ENCODE results near the gene KIAA0232. TPM values are rescaled to one million over a fixed set of nuclear protein-coding genes. Genes with fewer than 3 reads are reported as not detected.
"Not testable (repeated sequence)": the region's sequence is repeated elsewhere in the genome, so short reads cannot be mapped to it uniquely, and the experiment has no call there.

Gene KIAA0232
- total RNA-seq, 1 donor, result 10.8 TPM

DNA sequence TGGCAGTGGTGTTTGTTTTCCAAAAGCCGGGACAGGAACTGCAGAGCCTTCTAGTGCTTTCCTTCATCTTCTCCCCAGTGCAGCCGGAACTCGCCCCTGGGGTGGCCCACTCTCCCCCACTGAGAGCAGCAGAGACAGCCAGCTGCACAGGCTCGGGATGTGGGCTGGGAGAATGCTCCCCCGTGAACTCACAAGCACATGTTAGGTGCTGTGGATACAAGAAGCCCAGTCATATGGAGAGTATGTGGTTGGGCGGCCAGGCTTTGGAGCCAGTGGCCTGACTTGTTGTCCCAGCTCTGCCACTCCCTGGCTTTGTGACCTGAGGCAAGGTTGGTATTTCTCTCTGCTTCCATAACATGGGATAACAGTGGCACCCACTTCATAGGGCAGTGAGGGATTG is 9.4 kb upstream of the KIAA0232 start:
- no peak for DNase-seq (ENCODE audit: low read depth in 2 of 3, low spot score in 2 of 3)

DNA sequence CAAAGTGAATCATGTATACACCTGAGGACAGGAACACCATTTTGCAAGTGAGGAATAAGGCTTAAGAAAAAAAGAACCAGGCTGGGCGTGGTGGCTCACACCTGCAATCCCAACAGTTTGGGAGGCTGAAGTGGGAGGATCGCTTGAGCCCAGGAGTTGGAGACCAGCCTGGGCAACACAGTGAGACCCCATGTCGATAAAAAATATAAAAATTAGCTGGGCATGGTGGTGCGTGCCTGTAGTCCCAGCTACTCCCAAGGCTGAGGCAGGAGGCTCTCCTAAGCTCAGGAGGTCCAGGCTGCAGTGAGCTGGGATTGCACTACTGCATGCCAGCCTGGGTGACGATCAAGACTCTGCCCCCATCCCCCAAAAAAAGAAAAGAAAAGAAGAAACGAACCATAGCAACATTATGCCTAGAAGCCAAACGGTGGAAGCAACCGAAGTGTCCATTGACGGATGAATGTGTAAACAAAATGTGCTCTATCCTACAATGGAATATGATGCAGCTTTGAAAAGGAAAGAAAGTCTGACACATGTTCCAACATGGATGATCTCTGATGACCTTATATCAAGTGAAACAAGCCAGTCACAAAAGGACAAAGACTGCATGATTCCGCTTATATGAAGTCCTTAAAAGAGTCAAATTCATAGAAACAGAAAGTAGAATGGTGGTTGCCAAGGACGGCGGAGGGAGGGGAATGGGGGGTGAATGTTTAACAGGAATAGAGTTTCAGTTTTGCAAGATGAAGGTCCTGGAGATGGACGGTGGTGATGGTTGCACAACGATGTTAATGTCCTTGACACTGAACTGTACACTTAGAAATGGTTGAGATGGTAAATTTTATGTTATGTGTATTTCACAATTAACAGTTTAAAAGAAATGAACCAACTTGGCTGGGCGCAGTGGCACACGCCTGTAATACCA is 8.6 kb upstream of the KIAA0232 start:
- no peak for DNase-seq (ENCODE audit: low read depth in 2 of 3, low spot score in 2 of 3)

DNA sequence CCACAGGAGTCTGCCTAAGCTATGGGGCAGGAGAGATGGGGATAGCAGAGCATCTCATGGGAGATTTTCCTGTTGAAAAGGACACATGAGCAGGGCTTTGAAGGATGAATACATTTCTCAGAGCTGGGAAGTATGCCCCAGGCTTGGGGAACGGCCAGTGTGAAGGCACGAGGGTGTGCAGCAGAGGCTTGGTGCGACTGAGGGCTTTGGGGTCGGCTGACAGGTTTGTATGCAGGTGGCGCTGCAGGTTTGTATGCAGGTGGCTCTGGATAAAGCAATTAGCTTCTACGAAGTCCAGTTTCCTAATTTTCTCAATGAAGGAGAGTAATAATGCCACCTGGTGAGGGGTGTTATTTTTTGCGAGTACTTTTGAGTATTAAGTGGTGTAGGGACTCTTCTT is 6.8 kb upstream of the KIAA0232 start:
- DNase-seq (ENCODE audit: low read depth in 2 of 3, low spot score in 2 of 3), result no peak

DNA sequence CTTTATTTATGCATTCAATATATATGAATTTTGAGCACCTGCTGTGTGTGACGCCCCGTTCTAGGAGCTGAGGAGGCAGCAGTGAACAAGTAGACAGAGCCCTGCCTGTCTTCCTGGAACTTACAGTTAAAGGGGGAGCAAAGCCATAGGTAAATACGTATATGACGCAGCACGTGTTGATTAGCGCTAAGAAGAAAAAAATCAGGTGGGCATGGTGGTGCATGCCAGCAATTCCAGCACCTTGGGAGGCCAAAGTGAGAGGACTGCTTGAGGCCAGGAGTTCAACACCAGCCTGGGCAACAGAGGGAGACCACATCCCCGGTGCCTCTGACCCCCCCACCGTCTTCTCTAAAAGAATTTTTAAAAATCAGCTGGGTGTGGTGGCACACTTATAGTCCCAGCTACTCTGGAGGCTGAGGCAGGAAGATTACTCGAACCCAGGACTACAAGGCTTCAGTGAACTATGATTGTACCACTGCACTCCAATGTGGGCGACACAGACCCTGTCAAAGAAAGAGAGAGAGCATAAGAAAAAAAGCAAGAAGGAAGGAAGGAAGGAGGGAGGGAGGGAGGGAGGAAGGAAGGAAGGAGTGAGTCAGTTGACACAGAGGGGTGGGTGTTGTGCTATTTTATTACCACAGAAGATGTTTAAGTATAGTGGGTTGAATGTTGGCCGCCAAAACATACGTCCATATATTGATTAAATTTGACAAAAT is 5.4 kb upstream of the KIAA0232 start:
- DNase-seq (ENCODE audit: low read depth in 2 of 3, low spot score in 2 of 3), result no peak

DNA sequence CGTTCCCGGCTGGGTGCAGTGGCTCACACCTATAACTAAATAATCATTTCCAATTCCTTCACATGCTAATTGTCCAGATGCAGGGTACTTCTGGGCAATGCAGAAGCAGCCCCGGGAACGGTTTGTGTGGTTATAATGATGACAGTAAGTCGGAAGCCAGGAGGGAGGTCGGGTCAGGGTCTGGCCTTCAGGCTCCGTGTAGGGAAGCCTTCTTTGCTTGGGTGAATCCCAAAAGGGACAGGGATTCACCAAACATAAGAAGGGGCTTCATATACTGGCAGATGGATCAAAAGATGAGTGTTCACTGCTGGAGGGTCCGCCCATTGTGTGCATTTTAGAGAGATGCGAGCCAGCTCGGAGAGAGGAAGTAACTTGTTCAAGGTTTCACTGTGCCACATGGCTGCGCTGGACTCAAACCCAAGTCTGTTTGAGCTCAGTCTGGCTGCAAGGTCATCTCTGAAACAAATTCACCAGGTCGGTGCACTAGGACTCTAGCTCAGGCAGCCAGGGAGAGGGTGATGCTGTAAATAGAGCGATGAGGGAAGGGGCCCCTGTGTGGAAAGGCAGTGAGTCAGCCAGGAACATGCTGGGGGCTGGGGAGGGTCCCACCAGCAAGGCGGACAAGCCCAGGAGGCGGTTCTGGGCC is 4.8 kb upstream of the KIAA0232 start:
- peak in 1 of 3 donors; percentile 44 for DNase-seq (ENCODE audit: low read depth in 2 of 3, low spot score in 2 of 3)

DNA sequence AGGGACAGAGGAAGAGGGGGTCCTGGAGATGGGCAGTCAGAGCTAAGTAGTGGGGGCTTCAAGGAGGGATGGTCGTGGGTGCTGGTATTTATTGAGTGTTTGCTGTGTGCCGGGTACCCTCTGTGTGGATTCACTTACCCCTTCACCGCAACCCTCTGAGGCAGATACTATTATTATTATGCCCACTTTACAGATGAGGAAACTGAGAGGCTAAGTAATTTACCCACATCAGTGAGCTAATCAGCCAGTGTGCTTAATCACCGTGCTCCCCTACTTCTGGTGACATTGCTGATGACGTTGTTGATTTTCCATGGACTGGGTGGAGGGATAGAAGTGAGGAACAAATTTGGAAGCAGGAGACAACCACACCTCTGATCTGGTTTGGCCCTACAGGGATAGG is 4.1 kb upstream of the KIAA0232 start:
- DNase-seq (ENCODE audit: low read depth in 2 of 3, low spot score in 2 of 3), result no peak

DNA sequence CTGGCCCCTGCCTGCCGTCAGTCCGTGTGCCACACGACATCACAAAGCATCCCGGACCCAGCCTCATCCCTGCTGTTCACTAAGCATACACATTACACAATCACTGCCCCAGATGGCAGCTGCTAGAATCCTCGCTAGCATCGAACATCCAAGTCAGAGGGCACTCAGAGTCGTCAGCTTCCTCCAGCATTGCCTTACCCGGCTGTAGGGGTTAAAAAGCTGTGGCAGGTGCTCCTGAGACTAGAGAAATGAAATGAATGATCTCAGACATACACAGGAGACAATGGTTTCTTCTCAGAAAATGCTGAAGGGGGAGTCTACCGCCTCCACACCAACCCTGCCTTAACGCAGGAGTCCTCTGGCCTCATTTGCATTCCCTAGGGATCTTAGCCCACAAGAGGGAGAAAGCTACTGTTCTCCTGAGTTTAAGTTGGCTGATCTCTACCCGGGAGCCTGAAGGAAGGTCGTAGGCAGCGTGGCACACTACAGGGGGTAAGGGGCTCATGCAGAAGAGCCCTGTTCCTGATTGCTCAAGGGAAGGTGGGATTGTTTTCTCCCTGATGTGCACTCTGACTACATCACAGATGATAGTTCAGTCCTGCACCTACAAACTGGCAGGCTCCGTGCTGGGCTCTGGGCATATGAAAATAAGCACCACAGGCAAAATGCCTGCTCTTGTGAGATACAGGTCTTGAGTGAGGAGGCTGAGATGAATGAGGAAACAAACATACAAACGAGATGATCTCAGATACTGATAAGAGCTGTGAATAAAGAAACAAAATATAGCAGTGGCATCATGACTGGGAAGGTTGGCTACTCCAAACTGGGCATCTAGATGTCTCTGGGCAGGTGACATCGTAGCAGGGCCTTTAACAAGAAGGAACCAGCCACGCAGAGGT is 2.6 kb upstream of the KIAA0232 start:
- no peak for DNase-seq (ENCODE audit: low read depth in 2 of 3, low spot score in 2 of 3)

DNA sequence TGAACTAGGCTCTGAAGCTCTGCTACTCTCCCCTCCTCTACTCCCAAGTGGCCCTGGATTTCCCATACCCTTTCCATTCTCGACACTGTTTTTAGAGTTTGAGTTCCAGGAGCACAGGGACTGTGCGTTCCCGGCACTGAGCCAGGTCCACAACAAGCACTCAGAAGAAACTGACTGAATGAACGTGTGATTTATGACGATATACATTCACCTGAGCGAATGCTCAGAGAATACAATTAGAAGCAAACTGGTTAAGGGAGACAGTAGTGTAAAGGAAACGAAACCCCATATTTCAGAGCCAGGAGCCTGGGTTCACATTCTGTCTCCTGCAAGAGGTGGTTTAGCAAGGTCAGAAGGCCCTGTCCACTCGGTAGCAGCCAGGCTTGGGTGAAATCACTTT is 1.4 kb upstream of the KIAA0232 start:
- DNase-seq (ENCODE audit: low read depth in 2 of 3, low spot score in 2 of 3), result no peak

DNA sequence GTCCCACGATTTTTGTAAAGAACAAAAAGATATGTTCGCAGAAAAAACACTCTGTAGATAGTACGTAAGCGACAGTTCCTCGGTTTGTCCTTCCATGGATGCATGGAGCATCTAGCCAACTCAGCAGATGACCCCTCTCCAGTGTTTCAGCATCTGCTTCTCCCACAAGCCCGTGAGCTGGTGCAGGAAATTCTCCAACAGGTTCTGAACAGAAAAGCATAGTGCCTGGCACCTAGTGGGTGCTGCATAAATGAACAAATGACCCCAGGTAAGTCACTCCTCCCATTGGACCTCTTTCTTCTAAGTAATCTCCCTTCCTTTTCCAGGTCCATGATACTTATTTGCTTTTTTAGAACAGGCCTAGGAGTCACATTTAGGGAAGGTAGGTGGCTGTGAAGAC is 966 bp upstream of the KIAA0232 start:
- no peak for DNase-seq (ENCODE audit: low read depth in 2 of 3, low spot score in 2 of 3)

DNA sequence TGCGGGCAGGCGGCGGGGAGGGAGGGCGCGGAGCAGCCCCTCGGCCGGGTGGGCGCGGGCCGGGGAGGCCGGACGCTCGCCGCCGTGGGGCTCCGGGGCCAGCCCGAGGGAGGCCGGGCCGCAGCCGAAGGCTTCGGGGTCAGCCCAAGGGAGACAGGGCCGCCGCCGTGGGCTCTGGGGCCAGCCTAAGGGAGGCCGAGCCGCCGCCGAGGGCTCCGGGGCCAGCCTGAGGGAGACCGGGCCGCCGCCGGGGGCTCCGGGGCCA is 251 bp downstream of the KIAA0232 start:
- DNase-seq (ENCODE audit: low read depth in 2 of 3, low spot score in 2 of 3), result no peak

DNA sequence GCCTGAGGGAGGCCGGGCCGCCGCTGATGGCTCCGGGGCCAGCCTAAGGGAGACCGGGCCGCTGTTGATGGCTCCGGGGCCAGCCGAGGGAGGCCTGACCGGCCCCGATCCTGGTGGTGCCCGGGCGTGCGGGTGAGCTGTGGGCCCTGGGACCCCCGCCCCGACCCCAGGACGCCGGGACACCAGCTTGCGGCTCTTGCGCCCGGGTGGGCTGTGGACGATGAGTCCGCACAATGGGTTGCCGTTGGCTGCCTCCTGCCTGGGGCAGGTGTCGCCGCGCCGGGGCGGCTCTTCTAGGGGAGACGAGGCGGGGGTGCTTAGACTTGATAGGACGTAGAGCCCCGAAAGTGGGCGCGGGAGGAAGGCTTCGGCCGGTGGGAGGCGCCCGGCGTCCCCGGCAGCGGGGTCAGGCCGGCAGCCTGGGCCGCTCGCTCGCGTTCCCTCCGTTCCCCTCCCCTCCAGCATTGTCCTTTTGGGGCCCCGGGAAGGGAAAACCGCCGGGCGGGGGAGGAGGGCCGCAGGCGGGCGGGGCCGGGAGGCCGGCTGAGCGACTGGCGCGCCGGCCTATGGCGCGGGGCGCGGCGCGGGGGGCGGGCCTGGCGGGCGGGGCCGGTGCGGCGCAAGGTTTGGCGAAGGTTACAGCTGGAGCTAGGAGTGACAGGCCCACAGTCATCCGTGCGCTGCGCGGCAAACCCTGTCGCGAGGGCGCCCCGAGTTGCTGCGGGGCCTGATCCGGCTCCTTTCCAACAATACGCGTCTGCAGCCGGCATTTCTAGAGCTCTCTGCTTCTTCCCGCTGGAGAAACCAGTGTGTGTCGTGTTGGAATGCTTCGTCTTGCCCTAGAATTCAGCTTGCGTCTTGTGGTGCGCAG is 819 bp downstream of the KIAA0232 start:
- peak; percentile 73 to 92 (median 86) for DNase-seq (ENCODE audit: low read depth in 2 of 3, low spot score in 2 of 3)

DNA sequence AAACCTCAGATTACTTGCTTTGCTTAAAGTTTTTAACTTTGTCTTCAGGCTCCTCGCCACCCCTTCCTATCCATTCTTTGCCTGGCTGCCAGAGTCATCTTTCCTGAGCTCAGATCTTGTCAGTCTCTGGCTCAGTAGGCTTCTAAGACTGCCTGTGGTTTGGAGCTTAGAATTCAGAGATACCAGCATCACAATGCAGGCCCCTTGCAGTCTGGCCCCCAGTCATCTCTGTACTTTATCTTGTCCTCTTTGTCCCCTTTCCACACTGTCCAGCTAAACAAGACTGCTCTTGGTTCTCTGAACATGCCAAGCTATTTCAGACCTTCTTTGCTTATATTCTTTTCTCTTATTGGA is 3.0 kb downstream of the KIAA0232 start:
- DNase-seq (ENCODE audit: low read depth in 2 of 3, low spot score in 2 of 3), result no peak

DNA sequence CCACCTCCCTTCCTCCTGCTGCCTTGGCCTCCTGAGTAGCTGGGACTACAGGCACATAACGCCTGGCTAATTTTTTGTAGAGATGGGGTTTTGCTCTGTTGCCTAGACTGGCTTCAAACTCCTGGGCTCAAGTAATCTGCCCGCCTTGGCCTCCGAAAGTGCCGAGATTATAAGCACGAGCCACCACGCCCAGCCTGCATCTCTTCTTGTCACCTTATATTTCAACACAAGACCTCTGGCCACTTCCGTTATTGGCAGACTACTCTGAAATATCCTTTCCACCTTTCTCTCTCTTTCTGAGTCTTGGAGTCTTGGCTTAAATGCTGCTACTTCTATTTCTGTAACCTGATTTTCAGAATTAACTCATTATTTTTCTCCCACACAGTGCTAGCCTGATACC is 5.6 kb downstream of the KIAA0232 start:
- DNase-seq (ENCODE audit: low read depth in 2 of 3, low spot score in 2 of 3), result no peak

DNA sequence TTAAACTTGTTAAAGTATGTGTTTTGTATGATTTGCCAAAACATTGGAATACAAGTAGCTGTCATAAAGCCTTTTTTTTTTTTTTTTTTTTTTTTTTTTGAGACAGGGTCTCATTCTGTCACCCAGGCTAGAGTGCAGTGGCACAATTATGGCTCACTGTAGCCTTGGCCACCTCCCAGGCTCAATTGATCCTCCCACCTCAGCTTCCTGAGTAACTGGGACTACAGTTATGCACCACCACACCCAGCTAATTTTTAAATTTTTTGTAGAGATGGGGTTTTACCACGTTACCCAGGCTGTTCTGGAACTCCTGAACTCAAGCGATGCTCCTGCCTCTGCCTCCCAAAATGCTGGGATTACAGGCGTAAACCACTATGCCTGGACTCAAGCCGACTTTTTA is 8.7 kb downstream of the KIAA0232 start:
- not testable (repeated sequence) for DNase-seq (ENCODE audit: low read depth in 2 of 3, low spot score in 2 of 3)

DNA sequence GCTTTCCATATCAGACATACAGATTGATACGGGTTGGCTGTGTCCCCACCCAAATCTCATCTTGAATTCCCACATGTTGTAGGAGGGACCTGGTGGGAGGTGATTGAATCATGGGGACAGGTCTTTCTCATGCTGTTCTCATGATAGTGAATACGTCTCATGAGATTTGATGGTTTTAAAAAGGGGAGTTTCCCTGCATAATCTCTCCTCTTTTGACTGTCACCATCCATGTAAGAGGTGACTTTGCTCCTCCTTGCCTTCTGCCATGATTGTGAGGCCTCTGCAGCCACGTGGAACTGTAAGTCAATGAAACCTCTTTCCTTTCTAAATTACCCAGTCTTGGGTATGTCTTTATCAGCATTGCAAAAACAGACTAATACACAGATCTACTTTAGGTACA is 9.3 kb downstream of the KIAA0232 start:
- not testable (repeated sequence) for DNase-seq (ENCODE audit: low read depth in 2 of 3, low spot score in 2 of 3)

DNA sequence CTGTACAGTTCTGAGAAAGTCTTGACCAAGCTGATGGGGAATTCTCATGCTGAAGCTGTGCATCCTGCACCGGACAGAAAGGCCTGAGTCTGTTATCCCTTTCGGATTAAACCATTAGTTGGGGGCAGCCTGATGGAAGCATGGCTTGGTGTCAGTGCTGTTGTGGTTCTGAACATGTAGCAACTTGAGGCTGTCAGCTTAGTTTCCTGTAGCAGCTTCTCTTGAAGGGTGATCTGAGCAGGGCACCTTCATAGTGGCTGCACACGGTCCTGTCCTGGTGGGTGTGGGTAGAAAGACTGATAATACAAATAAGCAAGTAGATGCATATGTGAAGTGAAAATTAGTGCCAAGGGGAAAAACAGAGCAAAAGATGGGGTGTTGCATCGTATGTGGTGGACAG is 11.7 kb downstream of the KIAA0232 start:
- no peak for DNase-seq (ENCODE audit: low read depth in 2 of 3, low spot score in 2 of 3)

DNA sequence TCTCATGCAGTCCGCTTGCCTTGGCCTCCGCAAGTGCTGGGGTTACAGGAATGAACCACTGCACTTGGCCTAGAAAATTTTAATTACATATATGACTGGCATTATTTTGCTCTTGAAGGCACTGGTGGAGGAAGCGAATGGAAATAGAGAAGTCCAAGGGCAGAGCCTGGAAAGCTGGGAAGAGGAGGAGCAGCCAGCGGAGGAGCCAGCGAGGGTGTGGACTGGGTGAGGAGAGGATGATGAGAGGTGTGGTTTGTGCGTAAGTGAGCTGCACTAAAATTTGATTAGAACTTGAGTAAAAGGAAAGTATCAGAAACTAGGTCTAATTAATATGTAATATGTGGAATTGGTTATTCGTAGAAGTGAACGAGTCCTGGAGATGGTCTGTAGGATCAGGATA is 13.3 kb downstream of the KIAA0232 start:
- DNase-seq (ENCODE audit: low read depth in 2 of 3, low spot score in 2 of 3), result no peak

DNA sequence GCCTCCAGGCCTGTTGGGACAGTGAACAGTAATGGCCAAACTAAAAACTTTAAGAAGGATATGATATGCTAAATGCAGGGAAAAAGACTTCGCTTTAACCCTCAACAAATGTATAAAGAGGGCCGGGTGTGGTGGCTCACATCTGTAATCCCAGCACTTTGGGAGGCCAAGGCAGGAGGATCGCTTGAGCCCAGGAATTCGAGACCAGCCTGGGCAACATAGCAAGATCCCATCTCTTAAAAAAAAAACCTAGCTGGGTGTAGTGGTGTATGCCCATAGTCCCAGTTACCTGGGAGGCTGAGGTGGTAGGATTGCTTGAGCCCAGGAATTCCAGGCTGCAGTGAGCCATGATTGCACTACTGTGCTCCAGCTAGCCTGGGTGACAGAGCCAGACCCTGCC is 14.8 kb downstream of the KIAA0232 start:
- not testable (repeated sequence) for DNase-seq (ENCODE audit: low read depth in 2 of 3, low spot score in 2 of 3)

DNA sequence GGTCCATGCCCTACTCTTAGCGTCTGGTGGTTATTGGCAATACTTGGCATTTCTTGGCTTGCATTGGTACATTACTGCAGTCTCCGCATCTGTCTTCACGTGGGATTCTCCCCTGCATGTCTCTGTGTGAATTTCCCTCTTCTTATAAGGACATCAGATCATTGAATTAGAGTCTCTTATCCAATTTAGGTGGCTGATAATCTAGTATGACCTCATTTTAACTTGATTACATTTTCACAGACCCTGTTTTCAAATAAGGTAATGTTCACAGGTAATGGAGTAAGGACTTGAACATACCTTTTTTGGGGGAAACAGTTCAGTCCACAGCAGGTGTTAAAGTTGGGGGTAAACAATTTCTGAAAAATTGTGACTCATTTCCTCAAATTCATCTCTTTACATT is 16.6 kb downstream of the KIAA0232 start:
- DNase-seq (ENCODE audit: low read depth in 2 of 3, low spot score in 2 of 3), result no peak

DNA sequence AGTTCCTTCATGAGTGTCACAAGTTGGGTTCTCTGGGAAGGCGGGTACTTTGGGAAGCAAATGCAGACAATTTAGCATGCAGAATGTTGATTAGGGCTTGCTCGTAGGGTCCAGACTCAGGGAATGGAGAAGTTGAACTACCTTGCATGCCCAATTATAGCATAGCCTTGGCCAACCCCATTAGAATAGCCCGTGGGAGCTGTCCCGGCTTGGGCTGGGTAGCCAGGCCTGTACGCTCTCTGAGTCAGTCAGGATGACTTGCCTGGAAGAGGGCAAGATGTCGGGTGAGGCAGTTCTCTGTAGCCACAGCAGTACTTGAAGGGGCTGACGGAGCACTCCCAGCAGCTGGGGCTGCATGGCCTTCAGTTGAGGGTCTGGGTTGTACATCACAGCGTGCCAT is 19.5 kb downstream of the KIAA0232 start:
- no peak for DNase-seq (ENCODE audit: low read depth in 2 of 3, low spot score in 2 of 3)
